Vagina (tissue), 2 donors: ENCODE data around the gene SKAP1. TPM values are rescaled to one million over a fixed set of nuclear protein-coding genes. Genes with fewer than 3 reads are reported as not detected.

Experiments
- DNase-seq, 2 donors: peaks; one replicate each; pipeline ENCODE4 v3.0.0-alpha.2; 2017; ENCODE audit errors: extremely low spot score in 2 of 2
- H3K27ac ChIP-seq: fragments of 200-600 bp; sonication (generic); one replicate; pipeline ENCODE4 v1.5.1; 2019
- H3K27me3 ChIP-seq: fragments of 200-600 bp; sonication (generic); one replicate; pipeline ENCODE4 v1.5.1; 2019
- H3K36me3 ChIP-seq, 2 donors: fragments of 200-600 bp; sonication (generic); one replicate each; pipeline ENCODE4 v1.5.1; 2017 to 2019
- H3K4me1 ChIP-seq: fragments of 200-600 bp; sonication (generic); one replicate; pipeline ENCODE4 v1.5.1; 2019
- H3K4me3 ChIP-seq, 2 donors: fragments of 200-600 bp; sonication (generic); 1 replicate in 1 of 2; 2 replicates in 1 of 2; pipeline ENCODE4 v1.5.1; 2016 to 2019
- H3K9me3 ChIP-seq: fragments of 200-600 bp; sonication (generic); one replicate; pipeline ENCODE4 v1.5.1; 2019
- CTCF ChIP-seq, 3 experiments: fragments of 450-650 bp in 2 of 3; fragments of 200-600 bp in 1 of 3; sonication (generic) in 1 of 3; IDR thresholded peaks; one replicate each; pipeline ENCODE4 v1.5.1; 2017 to 2019; ENCODE audit warnings: antibody characterized with exemption in 3 of 3, mild to moderate bottlenecking in 2 of 3, moderate library complexity in 2 of 3
- POLR2A ChIP-seq, 2 donors: fragments of 450-650 bp; IDR thresholded peaks; one replicate each; pipeline ENCODE4 v1.6.1; 2017; ENCODE audit warnings: antibody characterized with exemption in 2 of 2, mild to moderate bottlenecking in 2 of 2, moderate library complexity in 2 of 2
- POLR2AphosphoS5 ChIP-seq, 2 donors: sonication (generic); formaldehyde crosslinking; IDR thresholded peaks; one replicate each; pipeline ENCODE4 v1.9.0; 2017; ENCODE audit warnings: antibody characterized with exemption in 2 of 2, mild to moderate bottlenecking in 2 of 2, low read depth in 1 of 2; ENCODE audit not compliant: insufficient read depth in 1 of 2
- intact Hi-C: fragments of 100-400 bp; cut with DNase I; formaldehyde crosslinking; loops from one replicate; pipeline ENCODE4 v1.15.1; 2023
- total RNA-seq: library from RNA; depleted of rRNA; stranded (reverse); fragments of >200 nt; gene quantifications from one replicate; pipeline ENCODE4 v1.2.3, GENCODE V29; 2016

Gene SKAP1
- total RNA-seq, 1 donor from 2014 or later = 5.6 TPM

- intact Hi-C loops = no loop called here
- DNase-seq = no peak
Observed at GRCh38 chr17:48125829-48126531, 304.0 kb downstream of the SKAP1 start.

GRCh38 chr17:48123776-48124388, 306.1 kb downstream of the SKAP1 start:
- Histone ChIP-seq H3K27me3 (no peaks in the 10 kb centered on the region), H3K4me1 (no peaks in the 10 kb centered on the region), H3K9me3 (no peaks in the 10 kb centered on the region), H3K36me3 (peaks cover 0 to 33% of the 10 kb centered on the region in 2 donors), H3K27ac (no peak overlapping the region), H3K4me3 (no peak overlapping the region)
- intact Hi-C loops = loop anchor here (5.0 kb wide), 1 partner anchor 102 kb away; no protein-coding TSS in a partner anchor
- no peak for DNase-seq
- TF ChIP-seq POLR2A (IDR thresholded peaks at IDR 0.05) = no peak

More at GRCh38 chr17:48125829-48126531, 304.0 kb downstream of the SKAP1 start:
- Histone ChIP-seq H3K36me3 (peaks cover 0 to 22% of the 10 kb centered on the region in 2 donors), H3K4me1 (no peaks in the 10 kb centered on the region), H3K9me3 (no peaks in the 10 kb centered on the region), H3K27ac (no peak overlapping the region), H3K27me3 (no peaks in the 10 kb centered on the region), H3K4me3 (no peak overlapping the region)
- TF ChIP-seq CTCF (IDR thresholded peaks at IDR 0.05) (no peak), POLR2A (IDR thresholded peaks at IDR 0.05) (no peak), POLR2AphosphoS5 (IDR thresholded peaks at IDR 0.05; ENCODE audit: insufficient read depth in 1 of 2, low read depth in 1 of 2) (no peak)

- intact Hi-C loops = loop anchor here (5.0 kb wide), 1 partner anchor 101 kb away; no protein-coding TSS in a partner anchor
- Histone ChIP-seq H3K4me1 (no peaks in the 10 kb centered on the region), H3K36me3 (peaks cover 0 to 41% of the 10 kb centered on the region in 2 donors)
Observed at GRCh38 chr17:48123111-48123510, 306.9 kb downstream of the SKAP1 start.

GRCh38 chr17:48122665-48123045, 307.4 kb downstream of the SKAP1 start:
- no peak overlapping the region for H3K4me3 ChIP-seq

More at GRCh38 chr17:48123111-48123510, 306.9 kb downstream of the SKAP1 start:
- H3K4me3 ChIP-seq = no peak overlapping the region
- no peaks in the 10 kb centered on the region for H3K27me3 ChIP-seq
- no peak for DNase-seq
- TF ChIP-seq POLR2A (IDR thresholded peaks at IDR 0.05) = no peak
- TF ChIP-seq CTCF (IDR thresholded peaks at IDR 0.05) = no peak
- no peak for TF ChIP-seq POLR2AphosphoS5 (IDR thresholded peaks at IDR 0.05; ENCODE audit: insufficient read depth in 1 of 2, low read depth in 1 of 2)
- H3K9me3 ChIP-seq = no peaks in the 10 kb centered on the region
- H3K27ac ChIP-seq = no peak overlapping the region

More at GRCh38 chr17:48122665-48123045, 307.4 kb downstream of the SKAP1 start:
- Histone ChIP-seq H3K4me1 (no peaks in the 10 kb centered on the region), H3K9me3 (no peaks in the 10 kb centered on the region), H3K36me3 (peaks cover 0 to 46% of the 10 kb centered on the region in 2 donors), H3K27ac (no peak overlapping the region), H3K27me3 (no peaks in the 10 kb centered on the region)
- DNase-seq = no peak
- intact Hi-C loops = loop anchor here (5.0 kb wide), 1 partner anchor 100 kb away; no protein-coding TSS in a partner anchor
- TF ChIP-seq CTCF (IDR thresholded peaks at IDR 0.05) (no peak), POLR2AphosphoS5 (IDR thresholded peaks at IDR 0.05; ENCODE audit: insufficient read depth in 1 of 2, low read depth in 1 of 2) (no peak), POLR2A (IDR thresholded peaks at IDR 0.05) (no peak)
